ENCODE measurements around the gene INF2.
"Not testable (repeated sequence)": the region's sequence is repeated elsewhere in the genome, so short reads cannot be mapped to it uniquely, and the experiment has no call there.

DNA sequence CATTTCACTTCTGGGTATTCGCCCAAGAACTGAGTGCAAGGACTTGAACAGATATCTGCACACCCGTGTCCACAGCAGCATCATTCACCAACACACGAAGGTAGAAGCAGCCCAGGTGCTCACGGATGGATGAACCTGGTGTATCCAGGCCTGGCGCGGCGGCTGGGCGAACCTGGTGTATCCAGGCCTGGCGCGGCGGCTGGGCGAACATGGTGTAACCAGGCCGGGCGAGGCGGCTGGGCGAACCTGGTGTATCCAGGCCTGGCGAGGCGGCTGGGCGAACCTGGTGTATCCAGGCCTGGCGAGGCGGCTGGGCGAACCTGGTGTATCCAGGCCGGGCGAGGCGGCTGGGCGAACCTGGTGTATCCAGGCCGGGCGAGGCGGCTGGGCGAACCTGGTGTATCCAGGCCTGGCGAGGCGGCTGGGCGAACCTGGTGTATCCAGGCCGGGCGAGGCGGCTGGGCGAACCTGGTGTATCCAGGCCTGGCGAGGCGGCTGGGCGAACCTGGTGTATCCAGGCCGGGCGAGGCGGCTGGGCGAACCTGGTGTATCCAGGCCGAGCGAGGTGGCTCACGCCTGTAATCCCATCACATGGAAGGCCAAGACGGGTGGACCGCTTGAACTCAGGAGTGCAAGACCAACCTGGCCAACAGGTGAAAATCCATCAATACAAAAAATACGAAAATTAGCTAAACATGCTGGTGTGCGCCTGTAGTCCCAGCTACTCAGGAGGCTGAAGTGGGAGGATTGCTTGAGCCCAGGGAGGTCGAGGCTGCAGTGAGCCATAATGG is 36.1 kb upstream of the INF2 start:
- not testable (repeated sequence) for TF ChIP-seq CTCF (conservative IDR thresholded peaks at IDR 0.05; ENCODE audit: low read depth in 2 of 2); CREB1 (CRISPR knock-in tag; IDR thresholded peaks at IDR 0.05; ENCODE audit: low read depth); EZH2 (IDR thresholded peaks at IDR 0.05; ENCODE audit: low read depth, unreplicated experiment); POLR2AphosphoS5 (IDR thresholded peaks at IDR 0.05; ENCODE audit: low read depth); ZNF114 (CRISPR knock-in tag; IDR thresholded peaks at IDR 0.05); ZNF462 (CRISPR knock-in tag; IDR thresholded peaks at IDR 0.05)
- TF ChIP-seq, protein P1, sequence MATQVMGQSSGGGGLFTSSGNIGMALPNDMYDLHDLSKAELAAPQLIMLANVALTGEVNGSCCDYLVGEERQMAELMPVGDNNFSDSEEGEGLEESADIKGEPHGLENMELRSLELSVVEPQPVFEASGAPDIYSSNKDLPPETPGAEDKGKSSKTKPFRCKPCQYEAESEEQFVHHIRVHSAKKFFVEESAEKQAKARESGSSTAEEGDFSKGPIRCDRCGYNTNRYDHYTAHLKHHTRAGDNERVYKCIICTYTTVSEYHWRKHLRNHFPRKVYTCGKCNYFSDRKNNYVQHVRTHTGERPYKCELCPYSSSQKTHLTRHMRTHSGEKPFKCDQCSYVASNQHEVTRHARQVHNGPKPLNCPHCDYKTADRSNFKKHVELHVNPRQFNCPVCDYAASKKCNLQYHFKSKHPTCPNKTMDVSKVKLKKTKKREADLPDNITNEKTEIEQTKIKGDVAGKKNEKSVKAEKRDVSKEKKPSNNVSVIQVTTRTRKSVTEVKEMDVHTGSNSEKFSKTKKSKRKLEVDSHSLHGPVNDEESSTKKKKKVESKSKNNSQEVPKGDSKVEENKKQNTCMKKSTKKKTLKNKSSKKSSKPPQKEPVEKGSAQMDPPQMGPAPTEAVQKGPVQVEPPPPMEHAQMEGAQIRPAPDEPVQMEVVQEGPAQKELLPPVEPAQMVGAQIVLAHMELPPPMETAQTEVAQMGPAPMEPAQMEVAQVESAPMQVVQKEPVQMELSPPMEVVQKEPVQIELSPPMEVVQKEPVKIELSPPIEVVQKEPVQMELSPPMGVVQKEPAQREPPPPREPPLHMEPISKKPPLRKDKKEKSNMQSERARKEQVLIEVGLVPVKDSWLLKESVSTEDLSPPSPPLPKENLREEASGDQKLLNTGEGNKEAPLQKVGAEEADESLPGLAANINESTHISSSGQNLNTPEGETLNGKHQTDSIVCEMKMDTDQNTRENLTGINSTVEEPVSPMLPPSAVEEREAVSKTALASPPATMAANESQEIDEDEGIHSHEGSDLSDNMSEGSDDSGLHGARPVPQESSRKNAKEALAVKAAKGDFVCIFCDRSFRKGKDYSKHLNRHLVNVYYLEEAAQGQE (IDR thresholded peaks at IDR 0.05; ENCODE audit: unreplicated experiment) = not testable (repeated sequence)
